Uterus (tissue), 2 donors: ENCODE measurements around the gene COPZ1.

Experiments used
- POLR2A ChIP-seq, 2 donors: fragments of 450-650 bp; IDR thresholded peaks; one replicate each; pipeline ENCODE4 v1.6.1; 2016; ENCODE audit warnings: antibody characterized with exemption in 2 of 2, mild to moderate bottlenecking in 1 of 2, moderate library complexity in 1 of 2
- TF ChIP-seq, protein P1 (sequence below), 4 experiments: fragments of 200-600 bp in 2 of 4; fragments of 450-650 bp in 2 of 4; sonication (generic) in 2 of 4; IDR thresholded peaks; one replicate each; pipeline ENCODE4 v1.5.1; 2016 to 2019; ENCODE audit warnings: antibody characterized with exemption in 4 of 4, mild to moderate bottlenecking in 2 of 4, moderate library complexity in 1 of 4

DNA sequence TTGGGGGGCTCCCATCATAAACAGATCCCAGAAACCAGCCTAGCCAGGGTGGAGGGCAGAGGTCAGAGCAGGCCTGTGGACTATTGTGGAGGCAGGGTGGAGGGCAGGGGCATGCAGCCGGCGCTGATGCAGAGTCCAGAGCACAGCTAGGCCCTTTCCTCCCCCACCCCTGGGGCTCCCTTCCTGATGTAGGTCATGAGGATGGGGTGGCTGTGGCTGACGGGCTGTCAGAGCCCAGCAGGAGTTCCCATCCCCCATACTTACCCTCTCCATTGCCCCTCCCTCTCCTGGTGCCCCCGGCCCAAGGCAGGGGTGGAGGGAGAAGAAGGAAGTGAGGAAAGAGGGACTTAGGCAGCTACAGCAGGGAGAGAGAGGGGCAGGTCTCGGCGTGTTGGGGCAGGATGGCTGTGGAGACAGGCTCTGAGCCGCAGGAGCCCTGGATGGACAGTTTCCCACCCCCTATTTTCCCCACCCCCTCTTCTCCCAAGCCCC, 65.3 kb downstream of the COPZ1 start:
- no peak for TF ChIP-seq POLR2A (IDR thresholded peaks at IDR 0.05)
- TF ChIP-seq, protein P1, sequence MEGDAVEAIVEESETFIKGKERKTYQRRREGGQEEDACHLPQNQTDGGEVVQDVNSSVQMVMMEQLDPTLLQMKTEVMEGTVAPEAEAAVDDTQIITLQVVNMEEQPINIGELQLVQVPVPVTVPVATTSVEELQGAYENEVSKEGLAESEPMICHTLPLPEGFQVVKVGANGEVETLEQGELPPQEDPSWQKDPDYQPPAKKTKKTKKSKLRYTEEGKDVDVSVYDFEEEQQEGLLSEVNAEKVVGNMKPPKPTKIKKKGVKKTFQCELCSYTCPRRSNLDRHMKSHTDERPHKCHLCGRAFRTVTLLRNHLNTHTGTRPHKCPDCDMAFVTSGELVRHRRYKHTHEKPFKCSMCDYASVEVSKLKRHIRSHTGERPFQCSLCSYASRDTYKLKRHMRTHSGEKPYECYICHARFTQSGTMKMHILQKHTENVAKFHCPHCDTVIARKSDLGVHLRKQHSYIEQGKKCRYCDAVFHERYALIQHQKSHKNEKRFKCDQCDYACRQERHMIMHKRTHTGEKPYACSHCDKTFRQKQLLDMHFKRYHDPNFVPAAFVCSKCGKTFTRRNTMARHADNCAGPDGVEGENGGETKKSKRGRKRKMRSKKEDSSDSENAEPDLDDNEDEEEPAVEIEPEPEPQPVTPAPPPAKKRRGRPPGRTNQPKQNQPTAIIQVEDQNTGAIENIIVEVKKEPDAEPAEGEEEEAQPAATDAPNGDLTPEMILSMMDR (IDR thresholded peaks at IDR 0.05): no peak
